GM23338 (cell line): ENCODE results near the gene GJE1. TPM values are rescaled to one million over a fixed set of nuclear protein-coding genes. Genes with fewer than 3 reads are reported as not detected.

Experiments
- ATAC-seq: fragments of 200-7000 bp; cut with Tn5 transposase; 3 replicates; pipeline ENCODE4 v1.9.1; 2020
- DNase-seq: peaks from one replicate; pipeline ENCODE4 v3.0.0-alpha.2; 2015; ENCODE audit warnings: low spot score
- H2AFZ ChIP-seq: fragments of 200-600 bp; sonication (generic); 2 replicates; pipeline ENCODE4 v1.8.0; 2016; ENCODE audit warnings: antibody characterized with exemption, mild to moderate bottlenecking, moderate library complexity
- H3F3A ChIP-seq: fragments of 200-600 bp; sonication (generic); replicated peaks from 2 replicates; pipeline ENCODE4 v1.8.0; 2017; ENCODE audit warnings: antibody characterized with exemption, mixed run types, low read depth
- H3K27ac ChIP-seq: fragments of 200-600 bp; sonication (generic); 2 replicates; pipeline ENCODE4 v1.6.1; 2016; ENCODE audit warnings: low read depth
- H3K27me3 ChIP-seq: fragments of 200-600 bp; sonication (generic); 2 replicates; pipeline ENCODE4 v1.8.0; 2016; ENCODE audit warnings: mild to moderate bottlenecking, mixed run types, moderate library complexity; ENCODE audit not compliant: insufficient read depth
- H3K36me3 ChIP-seq: fragments of 200-600 bp; sonication (generic); 2 replicates; pipeline ENCODE4 v1.8.0; 2016; ENCODE audit warnings: mild to moderate bottlenecking; ENCODE audit not compliant: insufficient read depth
- H3K4me1 ChIP-seq: fragments of 200-600 bp; sonication (generic); 2 replicates; pipeline ENCODE4 v1.8.0; 2016; ENCODE audit warnings: mild to moderate bottlenecking, moderate library complexity; ENCODE audit not compliant: insufficient read depth
- H3K4me2 ChIP-seq: fragments of 200-600 bp; sonication (generic); 2 replicates; pipeline ENCODE4 v1.7.1; 2017; ENCODE audit warnings: mixed run types
- H3K4me3 ChIP-seq: fragments of 200-600 bp; sonication (generic); 2 replicates; pipeline ENCODE4 v1.6.1; 2016; ENCODE audit warnings: mixed run types
- H3K79me2 ChIP-seq: fragments of 200-600 bp; sonication (generic); replicated peaks from 2 replicates; pipeline ENCODE4 v1.8.0; 2017; ENCODE audit warnings: mild to moderate bottlenecking; ENCODE audit not compliant: insufficient read depth
- H3K9me2 ChIP-seq: fragments of 200-600 bp; sonication (generic); 2 replicates; pipeline ENCODE4 v1.8.0; 2017; ENCODE audit not compliant: insufficient read depth
- H4K20me1 ChIP-seq: fragments of 200-600 bp; sonication (generic); replicated peaks from 2 replicates; pipeline ENCODE4 v1.8.0; 2017; ENCODE audit warnings: mild to moderate bottlenecking; ENCODE audit not compliant: insufficient read depth
- H3K27ac Mint-ChIP-seq: 2 replicates; pipeline ENCODE4 v1.8.0; 2020; ENCODE audit warnings: inconsistent platforms, mild to moderate bottlenecking, moderate library complexity, mixed read lengths
- H3K27me3 Mint-ChIP-seq: 3 replicates; pipeline ENCODE4 v1.8.0; 2022; ENCODE audit warnings: low read depth, mild to moderate bottlenecking, moderate library complexity, mixed read lengths, inconsistent platforms; ENCODE audit not compliant: insufficient read depth, poor library complexity
- H3K36me3 Mint-ChIP-seq: 3 replicates; pipeline ENCODE4 v1.8.0; 2021; ENCODE audit warnings: low read depth, mild to moderate bottlenecking, inconsistent platforms, moderate library complexity, mixed read lengths
- H3K4me1 Mint-ChIP-seq: 3 replicates; pipeline ENCODE4 v1.8.0; 2020; ENCODE audit warnings: mild to moderate bottlenecking, inconsistent platforms, mixed read lengths
- H3K4me3 Mint-ChIP-seq: 3 replicates; pipeline ENCODE4 v1.8.0; 2021; ENCODE audit warnings: moderate library complexity, mild to moderate bottlenecking, inconsistent platforms, mixed read lengths
- H3K9me3 Mint-ChIP-seq: 3 replicates; pipeline ENCODE4 v1.8.0; 2020; ENCODE audit warnings: moderate library complexity, mild to moderate bottlenecking, inconsistent platforms, mixed read lengths
- CREB1 ChIP-seq: fragments of 250-450 bp; sonication (Bioruptor Pico); IDR thresholded peaks from 2 replicates; pipeline ENCODE4 v1.5.0; 2020; ENCODE audit warnings: low read depth, mild to moderate bottlenecking, moderate library complexity
- EZH2 ChIP-seq: fragments of 200-600 bp; sonication (generic); IDR thresholded peaks from one replicate; pipeline ENCODE4 v1.8.0; 2017; ENCODE audit warnings: antibody characterized with exemption, mild to moderate bottlenecking, low read depth; ENCODE audit not compliant: unreplicated experiment
- EZH2phosphoT487 ChIP-seq: fragments of 200-600 bp; sonication (generic); IDR thresholded peaks from one replicate; pipeline ENCODE4 v1.8.1; 2018; ENCODE audit warnings: antibody characterized with exemption; ENCODE audit not compliant: unreplicated experiment
- JUNB ChIP-seq: IDR thresholded peaks from one replicate; pipeline ENCODE4 v1.6.1; 2016; ENCODE audit warnings: antibody characterized with exemption; ENCODE audit not compliant: unreplicated experiment
- NANOG ChIP-seq: IDR thresholded peaks from 2 replicates; pipeline ENCODE4 v1.6.1; 2016; ENCODE audit warnings: antibody characterized with exemption, borderline replicate concordance
- POLR2AphosphoS5 ChIP-seq: IDR thresholded peaks from 2 replicates; pipeline ENCODE4 v1.6.1; 2016; ENCODE audit warnings: antibody characterized with exemption, low read depth
- STAT1 ChIP-seq: IDR thresholded peaks from one replicate; pipeline ENCODE4 v1.6.1; 2016; ENCODE audit warnings: antibody characterized with exemption; ENCODE audit not compliant: unreplicated experiment
- ZNF114 ChIP-seq: fragments of 250-450 bp; sonication (Bioruptor Pico); IDR thresholded peaks from 2 replicates; pipeline ENCODE4 v1.5.0; 2020; ENCODE audit warnings: mild to moderate bottlenecking, moderate library complexity
- ZNF331 ChIP-seq: fragments of 250-450 bp; sonication (Bioruptor Pico); IDR thresholded peaks from 2 replicates; pipeline ENCODE4 v1.5.0; 2020; ENCODE audit warnings: low read depth, mild to moderate bottlenecking, moderate library complexity
- polyA plus RNA-seq: library from polyadenylated mRNA; unstranded; fragments of >200 nt; fragmentation: Nextera tagmentation; extraction: Ambion mirVana; gene quantifications from 2 replicates; pipeline ENCODE4 v1.2.1, GENCODE V29; 2016
- total RNA-seq: library from RNA; depleted of rRNA; stranded (reverse); fragments of >200 nt; shearing (Covaris generic); gene quantifications from 2 replicates; pipeline ENCODE4 v1.2.3, GENCODE V29; 2014
- TF ChIP-seq, protein P1 (sequence below): IDR thresholded peaks from one replicate; pipeline ENCODE4 v1.6.1; 2018; ENCODE audit warnings: antibody characterized with exemption; ENCODE audit not compliant: unreplicated experiment
- TF ChIP-seq, protein P2 (sequence below): IDR thresholded peaks from 2 replicates; pipeline ENCODE4 v1.6.1; 2016; ENCODE audit warnings: antibody characterized with exemption
- TF ChIP-seq, protein P3 (sequence below), 2 experiments: fragments of 200-600 bp in 1 of 2; sonication (generic) in 1 of 2; conservative IDR thresholded peaks; 2 replicates each; pipeline versions ENCODE4 v1.5.1 to v1.6.1; 2016 to 2017; ENCODE audit warnings: antibody characterized with exemption in 2 of 2, low read depth in 2 of 2, mild to moderate bottlenecking in 2 of 2, moderate library complexity in 1 of 2

The GJE1 gene
- total and polyA plus RNA-seq, 2 experiments from 2014 or later: not detected

DNA sequence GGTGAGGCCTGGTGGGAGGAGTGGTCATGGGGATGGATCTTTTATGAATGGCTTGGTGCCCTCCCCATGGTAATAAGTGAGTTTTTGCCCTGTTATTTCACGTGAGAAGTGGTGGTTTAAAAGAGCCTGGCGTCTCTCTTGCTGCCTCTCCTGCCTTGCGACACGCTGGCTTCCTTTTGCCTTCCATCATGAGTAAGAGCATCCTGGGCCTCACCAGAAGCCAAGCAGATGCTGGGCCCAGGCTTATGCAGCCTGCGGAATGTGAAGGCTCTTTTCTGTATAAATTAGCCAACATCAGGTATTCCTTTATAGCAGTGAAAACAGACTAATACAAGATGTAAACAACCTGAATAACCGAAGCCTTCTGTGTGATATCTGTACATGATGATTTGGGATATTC, 42.0 kb downstream of the GJE1 start:
- H3K27ac Mint-ChIP-seq: 0 out of 2 replicates have a peak overlapping the region, but pooled peaks have one; percentile 63
- Histone ChIP-seq H2AFZ (no peak overlapping the region), H3K79me2 (no peaks in the 10 kb centered on the region), H3K36me3 (peaks cover 19% of the 10 kb centered on the region; the same call in 1 of the 2 replicates), H3K4me1 (no peaks in the 10 kb centered on the region), H3K27me3 (no peaks in the 10 kb centered on the region), H3K9me2 (no peaks in the 10 kb centered on the region), H3K27ac (no peak overlapping the region), H4K20me1 (no peaks in the 10 kb centered on the region; the same call in 1 of the 2 replicates), H3K4me2 (no peak overlapping the region), H3K4me3 (no peak overlapping the region), H3F3A (no peaks in the 10 kb centered on the region)
- no peaks in the 10 kb centered on the region for H3K4me1 Mint-ChIP-seq
- no peaks in the 10 kb centered on the region for H3K9me3 Mint-ChIP-seq
- DNase-seq: no peak
- no peaks in the 10 kb centered on the region for H3K27me3 Mint-ChIP-seq
- peaks cover 31% of the 10 kb centered on the region; the same call in 2 of the 3 replicates for H3K36me3 Mint-ChIP-seq
- ATAC-seq: no peak
- no peak overlapping the region for H3K4me3 Mint-ChIP-seq
- TF ChIP-seq ZNF331 (CRISPR knock-in tag): no peak
- no peak for TF ChIP-seq ZNF114 (CRISPR knock-in tag)
- no peak for TF ChIP-seq EZH2
- TF ChIP-seq, protein P1, sequence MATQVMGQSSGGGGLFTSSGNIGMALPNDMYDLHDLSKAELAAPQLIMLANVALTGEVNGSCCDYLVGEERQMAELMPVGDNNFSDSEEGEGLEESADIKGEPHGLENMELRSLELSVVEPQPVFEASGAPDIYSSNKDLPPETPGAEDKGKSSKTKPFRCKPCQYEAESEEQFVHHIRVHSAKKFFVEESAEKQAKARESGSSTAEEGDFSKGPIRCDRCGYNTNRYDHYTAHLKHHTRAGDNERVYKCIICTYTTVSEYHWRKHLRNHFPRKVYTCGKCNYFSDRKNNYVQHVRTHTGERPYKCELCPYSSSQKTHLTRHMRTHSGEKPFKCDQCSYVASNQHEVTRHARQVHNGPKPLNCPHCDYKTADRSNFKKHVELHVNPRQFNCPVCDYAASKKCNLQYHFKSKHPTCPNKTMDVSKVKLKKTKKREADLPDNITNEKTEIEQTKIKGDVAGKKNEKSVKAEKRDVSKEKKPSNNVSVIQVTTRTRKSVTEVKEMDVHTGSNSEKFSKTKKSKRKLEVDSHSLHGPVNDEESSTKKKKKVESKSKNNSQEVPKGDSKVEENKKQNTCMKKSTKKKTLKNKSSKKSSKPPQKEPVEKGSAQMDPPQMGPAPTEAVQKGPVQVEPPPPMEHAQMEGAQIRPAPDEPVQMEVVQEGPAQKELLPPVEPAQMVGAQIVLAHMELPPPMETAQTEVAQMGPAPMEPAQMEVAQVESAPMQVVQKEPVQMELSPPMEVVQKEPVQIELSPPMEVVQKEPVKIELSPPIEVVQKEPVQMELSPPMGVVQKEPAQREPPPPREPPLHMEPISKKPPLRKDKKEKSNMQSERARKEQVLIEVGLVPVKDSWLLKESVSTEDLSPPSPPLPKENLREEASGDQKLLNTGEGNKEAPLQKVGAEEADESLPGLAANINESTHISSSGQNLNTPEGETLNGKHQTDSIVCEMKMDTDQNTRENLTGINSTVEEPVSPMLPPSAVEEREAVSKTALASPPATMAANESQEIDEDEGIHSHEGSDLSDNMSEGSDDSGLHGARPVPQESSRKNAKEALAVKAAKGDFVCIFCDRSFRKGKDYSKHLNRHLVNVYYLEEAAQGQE: no peak
- no peak for TF ChIP-seq JUNB
- no peak for TF ChIP-seq STAT1
- TF ChIP-seq POLR2AphosphoS5: no peak
- TF ChIP-seq NANOG: no peak
- no peak for TF ChIP-seq EZH2phosphoT487
- TF ChIP-seq, protein P2, sequence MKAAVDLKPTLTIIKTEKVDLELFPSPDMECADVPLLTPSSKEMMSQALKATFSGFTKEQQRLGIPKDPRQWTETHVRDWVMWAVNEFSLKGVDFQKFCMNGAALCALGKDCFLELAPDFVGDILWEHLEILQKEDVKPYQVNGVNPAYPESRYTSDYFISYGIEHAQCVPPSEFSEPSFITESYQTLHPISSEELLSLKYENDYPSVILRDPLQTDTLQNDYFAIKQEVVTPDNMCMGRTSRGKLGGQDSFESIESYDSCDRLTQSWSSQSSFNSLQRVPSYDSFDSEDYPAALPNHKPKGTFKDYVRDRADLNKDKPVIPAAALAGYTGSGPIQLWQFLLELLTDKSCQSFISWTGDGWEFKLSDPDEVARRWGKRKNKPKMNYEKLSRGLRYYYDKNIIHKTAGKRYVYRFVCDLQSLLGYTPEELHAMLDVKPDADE: no peak
- no peak for TF ChIP-seq CREB1 (CRISPR knock-in tag)
- TF ChIP-seq, protein P3, sequence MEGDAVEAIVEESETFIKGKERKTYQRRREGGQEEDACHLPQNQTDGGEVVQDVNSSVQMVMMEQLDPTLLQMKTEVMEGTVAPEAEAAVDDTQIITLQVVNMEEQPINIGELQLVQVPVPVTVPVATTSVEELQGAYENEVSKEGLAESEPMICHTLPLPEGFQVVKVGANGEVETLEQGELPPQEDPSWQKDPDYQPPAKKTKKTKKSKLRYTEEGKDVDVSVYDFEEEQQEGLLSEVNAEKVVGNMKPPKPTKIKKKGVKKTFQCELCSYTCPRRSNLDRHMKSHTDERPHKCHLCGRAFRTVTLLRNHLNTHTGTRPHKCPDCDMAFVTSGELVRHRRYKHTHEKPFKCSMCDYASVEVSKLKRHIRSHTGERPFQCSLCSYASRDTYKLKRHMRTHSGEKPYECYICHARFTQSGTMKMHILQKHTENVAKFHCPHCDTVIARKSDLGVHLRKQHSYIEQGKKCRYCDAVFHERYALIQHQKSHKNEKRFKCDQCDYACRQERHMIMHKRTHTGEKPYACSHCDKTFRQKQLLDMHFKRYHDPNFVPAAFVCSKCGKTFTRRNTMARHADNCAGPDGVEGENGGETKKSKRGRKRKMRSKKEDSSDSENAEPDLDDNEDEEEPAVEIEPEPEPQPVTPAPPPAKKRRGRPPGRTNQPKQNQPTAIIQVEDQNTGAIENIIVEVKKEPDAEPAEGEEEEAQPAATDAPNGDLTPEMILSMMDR (conservative IDR thresholded peaks at IDR 0.05; ENCODE audit: low read depth in 2 of 2): no peak
